Neuronal stem cell (in vitro differentiated cells): ENCODE measurements around the gene RAB39B.

Experiments
- DNase-seq: peaks from one replicate; pipeline ENCODE4 v3.0.0-alpha.2; 2013; ENCODE audit warnings: low spot score
- H2AFZ ChIP-seq: one replicate; pipeline ENCODE4 v1.6.1; 2013; ENCODE audit warnings: mild to moderate bottlenecking, low read length, inconsistent platforms
- H2AK5ac ChIP-seq: 2 replicates; pipeline ENCODE4 v1.6.1; 2013; ENCODE audit warnings: low read depth, mild to moderate bottlenecking, inconsistent platforms, low read length, moderate library complexity, mixed read lengths
- H2BK120ac ChIP-seq: 2 replicates; pipeline ENCODE4 v1.6.1; 2013; ENCODE audit warnings: low read depth, mild to moderate bottlenecking, inconsistent platforms, low read length, moderate library complexity, mixed read lengths
- H2BK12ac ChIP-seq: one replicate; pipeline ENCODE4 v1.6.1; 2013; ENCODE audit warnings: low read length, inconsistent platforms
- H2BK15ac ChIP-seq: 2 replicates; pipeline ENCODE4 v1.6.1; 2013; ENCODE audit warnings: mild to moderate bottlenecking, low read length, inconsistent platforms, mixed read lengths
- H2BK5ac ChIP-seq: one replicate; pipeline ENCODE4 v1.6.1; 2013; ENCODE audit warnings: inconsistent platforms, mild to moderate bottlenecking, low read length, moderate library complexity
- H3K14ac ChIP-seq: one replicate; pipeline ENCODE4 v1.6.1; 2013; ENCODE audit warnings: low read length, inconsistent platforms
- H3K18ac ChIP-seq: 2 replicates; pipeline ENCODE4 v1.6.1; 2013; ENCODE audit warnings: low read length, inconsistent platforms
- H3K23ac ChIP-seq: 2 replicates; pipeline ENCODE4 v1.6.1; 2013; ENCODE audit warnings: low read depth, mild to moderate bottlenecking, mixed read lengths, low read length, inconsistent platforms; ENCODE audit not compliant: poor library complexity
- H3K27ac ChIP-seq: replicated peaks from 3 replicates; pipeline ENCODE4 v1.5.1; 2013; ENCODE audit warnings: low read length, inconsistent platforms
- H3K27me3 ChIP-seq, 3 experiments: 2 replicates each; pipeline ENCODE4 v1.6.1; 2013; ENCODE audit warnings: low read length in 3 of 3, mild to moderate bottlenecking in 2 of 3, inconsistent platforms in 1 of 3, low read depth in 1 of 3, mixed read lengths in 1 of 3, moderate library complexity in 1 of 3; ENCODE audit not compliant: control insufficient read depth in 3 of 3, insufficient read depth in 3 of 3
- H3K36me3 ChIP-seq, 2 donors: replicated peaks in 1 of 2; 2 replicates each; pipeline ENCODE4 v1.6.1; 2013; ENCODE audit warnings: low read length in 2 of 2; ENCODE audit not compliant: control insufficient read depth in 2 of 2, insufficient read depth in 2 of 2
- H3K4ac ChIP-seq: 2 replicates; pipeline ENCODE4 v1.6.1; 2013; ENCODE audit warnings: inconsistent platforms, mild to moderate bottlenecking, low read length, moderate library complexity
- H3K4me1 ChIP-seq, 2 donors: 1 replicate in 1 of 2; 2 replicates in 1 of 2; pipeline ENCODE4 v1.6.1; 2013; ENCODE audit warnings: low read length in 2 of 2, low read depth in 1 of 2; ENCODE audit not compliant: control insufficient read depth in 2 of 2, insufficient read depth in 1 of 2
- H3K4me2 ChIP-seq: one replicate; pipeline ENCODE4 v1.6.1; 2013; ENCODE audit warnings: mild to moderate bottlenecking, low read length, inconsistent platforms; ENCODE audit not compliant: insufficient read depth, poor library complexity, severe bottlenecking
- H3K4me3 ChIP-seq, 2 donors: 2 replicates each; pipeline ENCODE4 v1.5.1; 2013; ENCODE audit warnings: low read length in 2 of 2, mild to moderate bottlenecking in 2 of 2, inconsistent platforms in 1 of 2, moderate library complexity in 1 of 2
- H3K79me1 ChIP-seq: one replicate; pipeline ENCODE4 v1.6.1; 2013; ENCODE audit warnings: low read depth, mild to moderate bottlenecking, inconsistent platforms, low read length, moderate library complexity
- H3K9ac ChIP-seq: one replicate; pipeline ENCODE4 v1.6.1; 2013; ENCODE audit warnings: mild to moderate bottlenecking, low read depth, low read length, inconsistent platforms; ENCODE audit not compliant: poor library complexity
- H3K9me3 ChIP-seq, 2 donors: replicated peaks in 1 of 2; 2 replicates each; pipeline versions ENCODE3 to v1.6.1; 2013; ENCODE audit warnings: low read length in 2 of 2, mild to moderate bottlenecking in 2 of 2, inconsistent platforms in 1 of 2, low read depth in 1 of 2, mixed read lengths in 1 of 2, moderate library complexity in 1 of 2; ENCODE audit not compliant: control insufficient read depth in 2 of 2, insufficient read depth in 1 of 2
- H4K8ac ChIP-seq: one replicate; pipeline ENCODE4 v1.6.1; 2013; ENCODE audit warnings: low read depth, mild to moderate bottlenecking, inconsistent platforms, low read length, moderate library complexity
- H4K91ac ChIP-seq: one replicate; pipeline ENCODE4 v1.6.1; 2013; ENCODE audit warnings: low read length, low read depth, mild to moderate bottlenecking, inconsistent platforms; ENCODE audit not compliant: poor library complexity
- WGBS, 2 donors: extraction: QIAGEN DNeasy Blood & Tissue Kit; methylation state at CpG; one replicate each; pipeline ENCODE4 v1.1.7; 2013; ENCODE audit warnings: missing lambda C conversion rate in 2 of 2, mixed read lengths in 1 of 2; ENCODE audit not compliant: insufficient read length in 2 of 2, insufficient replicate concordance in 1 of 2; ENCODE audit errors: extremely low coverage in 2 of 2; 5-methylcytosine and 5-hydroxymethylcytosine counted together

RAB39B gene

DNA sequence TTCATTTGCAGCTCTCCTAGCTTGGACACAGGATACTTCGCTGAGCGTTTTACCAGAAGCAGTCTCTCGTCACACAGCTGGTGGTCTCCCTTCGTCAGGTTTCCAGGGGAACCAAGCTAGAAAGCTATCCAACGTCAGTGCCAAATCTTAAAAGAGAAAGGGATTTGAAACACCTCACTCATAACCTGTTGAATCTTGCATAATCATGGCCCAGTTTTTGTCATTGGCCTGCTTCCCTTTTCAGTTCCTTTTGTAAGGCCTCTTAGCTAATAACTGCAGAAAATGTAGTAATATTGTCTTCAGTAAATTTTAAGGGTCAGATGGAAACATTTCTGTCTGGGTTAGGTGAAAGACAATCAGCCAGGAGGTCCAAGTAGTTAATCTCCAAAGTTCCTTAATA, 22.0 kb downstream of the RAB39B start:
- Histone ChIP-seq H2BK120ac (no peak overlapping the region), H2BK5ac (no peak overlapping the region), H3K4me2 (no peak overlapping the region), H2BK12ac (no peak overlapping the region), H3K36me3 (peaks cover 8 to 32% of the 10 kb centered on the region in 2 donors), H4K8ac (no peak overlapping the region), H3K9me3 (no peaks in the 10 kb centered on the region), H3K4me3 (no peak overlapping the region), H3K27me3 (no peaks in the 10 kb centered on the region), H4K91ac (no peak overlapping the region), H2BK15ac (no peak overlapping the region), H3K4ac (no peak overlapping the region), H3K23ac (no peak overlapping the region), H3K79me1 (no peaks in the 10 kb centered on the region), H3K14ac (no peak overlapping the region), H3K27ac (no peak overlapping the region), H3K9ac (no peak overlapping the region), H2AK5ac (no peak overlapping the region), H2AFZ (no peak overlapping the region), H3K18ac (no peak overlapping the region), H3K4me1 (peaks cover 0 to 5% of the 10 kb centered on the region in 2 donors)
- no CpG with 5 or more reads among the region's 5 CpGs for WGBS, 2 donors
- DNase-seq = no peak

DNA sequence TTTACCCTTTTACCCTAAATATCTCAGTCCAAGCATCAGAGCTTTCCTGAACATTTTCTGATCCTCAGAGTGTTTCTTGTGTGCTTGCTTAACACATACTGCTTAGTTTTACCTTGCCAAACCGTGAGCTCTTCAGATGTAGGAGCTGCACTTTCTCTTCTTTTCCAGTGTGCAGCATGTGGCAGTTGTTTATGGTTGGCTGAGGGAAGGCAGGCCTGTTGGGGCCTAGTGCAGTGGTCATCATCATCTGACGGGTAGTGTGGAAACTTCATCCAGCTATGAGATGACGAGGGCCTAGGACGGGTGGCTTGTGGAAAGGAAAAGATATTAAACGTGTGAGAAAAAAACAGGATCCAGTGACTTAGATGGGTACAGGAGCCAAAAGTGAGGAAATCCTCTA, 26.6 kb downstream of the RAB39B start:
- H4K8ac ChIP-seq = no peak overlapping the region
- no peaks in the 10 kb centered on the region for H3K9me3 ChIP-seq
- H3K27me3 ChIP-seq = no peaks in the 10 kb centered on the region
- no peaks in the 10 kb centered on the region for H3K79me1 ChIP-seq
- no CpG with 5 or more reads among the region's 5 CpGs for WGBS, 2 donors
- H2AFZ ChIP-seq = no peak overlapping the region
- H3K18ac ChIP-seq = no peak overlapping the region
- no peak overlapping the region for H3K4ac ChIP-seq
- no peak overlapping the region for H4K91ac ChIP-seq
- H3K9ac ChIP-seq = no peak overlapping the region
- no peak overlapping the region for H3K27ac ChIP-seq
- H2BK12ac ChIP-seq = no peak overlapping the region
- H3K23ac ChIP-seq = no peak overlapping the region
- H2BK120ac ChIP-seq = no peak overlapping the region
- H3K14ac ChIP-seq = no peak overlapping the region
- H3K4me3 ChIP-seq = no peak overlapping the region
- no peak overlapping the region for H3K4me2 ChIP-seq
- H3K4me1 ChIP-seq = peaks cover 0 to 5% of the 10 kb centered on the region in 2 donors
- peaks cover 8 to 62% of the 10 kb centered on the region in 2 donors for H3K36me3 ChIP-seq
- DNase-seq = no peak
- H2BK5ac ChIP-seq = no peak overlapping the region
- H2BK15ac ChIP-seq = no peak overlapping the region
- H2AK5ac ChIP-seq = no peak overlapping the region

GRCh38 chrX:155235891-155236290, 28.4 kb downstream of the RAB39B start:
- Histone ChIP-seq H2AFZ (no peak overlapping the region), H3K79me1 (no peaks in the 10 kb centered on the region), H3K14ac (no peak overlapping the region), H2BK5ac (no peak overlapping the region), H3K4me1 (no peaks in the 10 kb centered on the region), H3K4me2 (no peak overlapping the region), H3K27me3 (no peaks in the 10 kb centered on the region), H4K8ac (no peak overlapping the region), H2BK15ac (no peak overlapping the region), H3K4ac (no peak overlapping the region), H4K91ac (no peak overlapping the region), H3K27ac (no peak overlapping the region), H3K9ac (no peak overlapping the region), H3K23ac (no peak overlapping the region), H2BK12ac (no peak overlapping the region), H2BK120ac (no peak overlapping the region), H3K36me3 (peaks cover 8 to 78% of the 10 kb centered on the region in 2 donors), H3K9me3 (no peaks in the 10 kb centered on the region), H2AK5ac (no peak overlapping the region), H3K4me3 (no peak overlapping the region), H3K18ac (no peak overlapping the region)
- no peak for DNase-seq

- H3K18ac ChIP-seq = no peak overlapping the region
- H4K8ac ChIP-seq = no peak overlapping the region
- no peak overlapping the region for H3K4me3 ChIP-seq
- no peaks in the 10 kb centered on the region for H3K4me1 ChIP-seq
- no peak for DNase-seq
- no peak overlapping the region for H2AK5ac ChIP-seq
- H2BK5ac ChIP-seq = no peak overlapping the region
- no peak overlapping the region for H3K4ac ChIP-seq
- no peak overlapping the region for H2AFZ ChIP-seq
- peaks cover 4 to 77% of the 10 kb centered on the region in 2 donors for H3K36me3 ChIP-seq
- no peaks in the 10 kb centered on the region for H3K79me1 ChIP-seq
- no peaks in the 10 kb centered on the region for H3K9me3 ChIP-seq
- H3K9ac ChIP-seq = no peak overlapping the region
- no peak overlapping the region for H2BK12ac ChIP-seq
- no peak overlapping the region for H3K27ac ChIP-seq
- no peak overlapping the region for H3K23ac ChIP-seq
- H2BK120ac ChIP-seq = no peak overlapping the region
- no peaks in the 10 kb centered on the region for H3K27me3 ChIP-seq
- no peak overlapping the region for H2BK15ac ChIP-seq
- H3K14ac ChIP-seq = no peak overlapping the region
- H3K4me2 ChIP-seq = no peak overlapping the region
- no peak overlapping the region for H4K91ac ChIP-seq
Observed at GRCh38 chrX:155231163-155231562, 33.1 kb downstream of the RAB39B start.
